GM18519 (cell line): ENCODE measurements around the gene MAPT.
"Not testable (repeated sequence)": the region's sequence is repeated elsewhere in the genome, so short reads cannot be mapped to it uniquely, and the experiment has no call there.

ENCODE experiments used
- ATAC-seq: cut with Tn5 transposase; IDR thresholded peaks from one replicate; pipeline ENCODE4 v1.9.1; 2021; ENCODE audit warnings: mild to moderate bottlenecking, moderate library complexity; ENCODE audit not compliant: unreplicated experiment, low FRiP score

Gene MAPT

GRCh38 chr17:45895969-45896785, 1.8 kb downstream of the MAPT start:
- no peak for ATAC-seq

- no peak for ATAC-seq
Measured at GRCh38 chr17:45896803-45897693, 2.7 kb downstream of the MAPT start.

DNA sequence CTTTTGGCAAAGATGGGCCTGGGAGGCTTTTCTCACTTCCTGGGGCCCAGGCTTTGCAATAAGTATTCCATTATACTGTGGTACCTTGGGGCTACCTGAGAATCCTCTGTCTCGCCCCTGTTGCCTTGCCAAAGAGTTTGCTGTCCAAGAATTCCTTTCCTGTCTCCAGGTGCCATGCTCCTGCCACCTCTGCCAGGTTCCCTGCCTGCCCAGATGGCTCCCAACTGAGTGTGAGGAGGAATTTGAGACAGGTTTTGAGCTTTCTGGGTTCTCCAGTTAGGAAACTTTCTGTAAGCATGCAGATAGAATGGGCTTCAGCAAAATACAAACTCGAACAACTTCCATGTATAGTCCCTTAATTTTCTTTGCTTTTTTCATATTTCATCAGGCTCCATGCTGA, 5.8 kb downstream of the MAPT start:
- ATAC-seq: no peak

DNA sequence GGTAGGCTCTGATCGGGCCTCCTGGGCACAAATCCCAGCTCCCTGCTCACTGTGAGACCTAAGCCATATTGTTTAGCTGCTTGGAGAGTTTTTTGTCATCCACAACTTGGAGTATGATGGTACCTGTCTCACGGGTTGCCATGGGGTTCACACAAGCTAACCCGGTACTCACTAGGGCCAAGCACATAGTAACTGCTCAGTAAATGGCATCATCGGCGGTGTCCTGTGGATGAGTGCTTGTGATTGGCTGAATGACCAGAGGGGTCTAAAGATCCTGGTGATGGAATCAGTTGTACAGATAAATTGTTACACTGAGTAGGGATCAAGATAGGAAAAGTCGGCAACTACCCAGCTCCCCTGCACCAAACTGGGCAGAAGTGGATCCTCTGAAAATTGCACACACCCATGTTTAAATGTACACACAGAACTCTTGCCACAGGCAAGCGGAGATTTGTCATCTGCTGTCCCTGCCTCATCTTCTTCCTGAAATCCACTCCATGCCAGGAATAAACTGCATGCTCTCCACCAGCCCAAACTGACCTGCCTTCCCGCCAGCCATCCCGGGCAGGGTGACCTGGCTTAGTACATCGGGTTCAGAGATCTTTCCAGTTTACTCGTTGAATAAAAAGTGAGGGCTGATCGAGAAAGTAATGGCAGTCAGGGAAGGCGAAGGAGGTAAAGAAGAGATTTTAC, 6.5 kb downstream of the MAPT start:
- no peak for ATAC-seq

GRCh38 chr17:45902892-45903346, 8.6 kb downstream of the MAPT start:
- no peak for ATAC-seq

DNA sequence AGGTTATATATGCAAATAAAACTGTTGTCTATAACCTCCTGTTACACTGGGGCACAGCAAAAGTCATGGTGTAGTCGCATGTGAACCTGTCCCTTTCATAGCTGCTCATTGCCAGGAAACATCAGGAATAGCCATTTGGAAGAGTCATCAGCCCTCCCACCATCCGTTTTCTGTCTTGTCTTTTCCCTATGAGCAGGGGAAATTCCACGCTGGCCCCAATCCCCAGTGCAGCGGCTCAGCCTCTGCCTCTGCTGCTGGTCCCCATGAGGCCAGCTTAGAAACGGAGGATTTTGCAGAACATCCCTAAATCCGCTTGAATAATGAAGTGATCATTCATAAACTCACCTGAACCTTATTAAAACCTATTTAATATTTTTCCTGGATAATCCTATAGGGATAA, 10.5 kb downstream of the MAPT start:
- ATAC-seq: no peak

- ATAC-seq: no peak
Measured at GRCh38 chr17:45905814-45906213, 11.5 kb downstream of the MAPT start.

GRCh38 chr17:45906237-45906636, 11.9 kb downstream of the MAPT start:
- no peak for ATAC-seq

DNA sequence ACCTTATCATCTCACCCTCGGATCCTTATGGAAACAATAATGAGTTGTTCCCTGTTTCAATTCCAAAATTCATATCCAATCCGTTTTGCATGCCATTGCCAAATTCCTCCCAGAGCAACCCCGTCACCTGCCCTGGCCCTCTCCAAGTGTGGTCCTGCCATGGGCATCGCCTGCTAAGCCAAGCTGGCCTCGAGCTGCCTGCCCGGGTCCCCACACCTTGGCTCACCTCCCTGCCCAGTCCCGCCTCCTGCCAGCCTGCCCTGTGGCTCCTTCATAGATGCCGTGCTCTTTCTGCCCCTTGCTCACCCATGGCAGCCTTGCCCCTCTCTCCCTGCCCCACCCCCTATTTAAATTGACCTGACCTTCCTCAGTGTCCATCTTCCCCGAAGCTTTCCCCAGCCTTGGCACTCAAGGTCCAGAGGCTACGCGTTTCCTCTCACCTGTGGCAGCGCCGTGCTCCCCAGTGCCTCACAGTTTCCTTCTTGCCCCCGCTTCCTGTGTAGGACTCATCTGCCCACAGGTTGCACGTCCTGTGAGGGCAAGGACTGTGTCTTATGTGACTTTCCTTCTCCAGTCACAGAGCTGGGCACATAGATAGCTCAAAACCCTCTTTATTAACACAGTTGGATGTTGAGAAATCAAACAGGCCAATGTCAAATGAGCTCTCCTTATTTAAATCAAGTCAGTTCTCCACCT, 12.7 kb downstream of the MAPT start:
- no peak for ATAC-seq

GRCh38 chr17:45907750-45908395, 13.5 kb downstream of the MAPT start:
- ATAC-seq: no peak

- ATAC-seq: no peak
Measured at GRCh38 chr17:45908460-45908859, 14.1 kb downstream of the MAPT start.

- no peak for ATAC-seq
Measured at GRCh38 chr17:45908935-45909334, 14.6 kb downstream of the MAPT start.

GRCh38 chr17:45910667-45911066, 16.3 kb downstream of the MAPT start:
- ATAC-seq: no peak

- no peak for ATAC-seq
Measured at GRCh38 chr17:45912319-45912718, 18.0 kb downstream of the MAPT start.

DNA sequence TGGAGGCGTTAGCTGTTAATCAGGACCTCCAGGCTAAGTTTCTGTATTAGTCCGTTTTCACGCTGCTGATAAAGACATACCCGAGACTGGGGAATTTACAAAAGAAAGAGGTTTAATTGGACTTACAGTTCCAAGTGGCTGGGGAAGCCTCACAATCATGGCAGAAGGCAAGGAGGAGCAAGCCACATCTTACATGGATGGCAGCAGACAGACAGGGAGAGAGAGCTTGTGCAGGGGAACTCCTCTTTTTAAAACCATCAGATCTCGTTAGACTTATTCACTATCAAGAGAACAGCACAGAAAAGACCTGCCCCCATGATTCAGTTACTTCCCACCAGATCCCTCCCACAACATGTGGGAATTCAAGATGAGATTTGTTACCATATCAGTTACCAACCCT, 18.7 kb downstream of the MAPT start:
- not testable (repeated sequence) for ATAC-seq

DNA sequence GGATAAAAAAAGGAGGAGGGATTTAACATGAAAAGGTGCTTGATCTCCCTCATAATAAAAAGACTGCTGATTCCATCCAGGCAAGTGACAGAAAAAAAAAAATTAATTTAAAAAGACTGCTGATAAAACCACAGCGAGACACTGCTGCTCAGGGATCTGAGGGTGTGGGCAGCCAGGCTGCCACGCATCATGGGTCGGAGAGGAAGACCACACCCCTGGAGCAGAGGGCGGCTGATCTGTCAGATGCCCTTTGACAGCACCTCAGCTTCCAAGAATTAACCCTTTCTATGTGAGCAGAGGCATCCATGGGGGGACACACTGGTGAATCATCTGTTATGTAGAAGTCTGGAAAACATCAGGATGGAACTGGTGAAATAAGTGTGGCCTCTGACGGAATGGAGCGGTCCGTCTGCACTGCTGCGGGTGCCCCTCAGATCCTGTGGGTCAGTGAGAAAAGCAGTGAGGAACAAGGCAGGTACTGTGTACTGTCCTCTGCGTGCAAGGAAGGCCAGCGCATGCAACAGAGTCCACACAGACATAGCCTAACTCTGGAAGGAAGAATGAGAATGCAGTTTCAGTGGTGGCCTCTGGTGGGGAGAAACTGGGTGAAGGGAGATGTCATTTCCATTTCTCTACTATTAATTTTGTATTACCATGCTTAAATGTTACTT, 19.8 kb downstream of the MAPT start:
- ATAC-seq: no peak

GRCh38 chr17:45915263-45915662, 20.9 kb downstream of the MAPT start:
- no peak for ATAC-seq

DNA sequence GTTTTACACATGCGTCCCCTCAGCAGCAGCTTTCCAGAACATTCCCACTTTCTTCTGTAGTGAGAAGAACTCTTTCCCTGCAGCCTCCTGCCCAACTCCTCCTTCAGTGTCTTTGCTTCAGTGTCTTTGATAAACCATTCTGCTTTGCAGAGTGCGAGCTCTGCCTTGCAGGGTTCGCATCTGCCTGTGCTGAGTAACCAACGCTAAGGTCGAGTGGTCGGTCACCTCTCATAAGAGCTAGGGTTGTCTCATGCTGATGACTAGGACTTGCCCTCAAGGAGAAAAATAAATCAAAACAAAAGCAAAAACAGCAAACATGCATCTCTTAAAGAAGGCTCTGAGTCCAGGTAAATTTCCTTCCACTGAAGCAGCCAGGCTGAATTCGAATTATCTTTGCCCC, 22.7 kb downstream of the MAPT start:
- no peak for ATAC-seq

DNA sequence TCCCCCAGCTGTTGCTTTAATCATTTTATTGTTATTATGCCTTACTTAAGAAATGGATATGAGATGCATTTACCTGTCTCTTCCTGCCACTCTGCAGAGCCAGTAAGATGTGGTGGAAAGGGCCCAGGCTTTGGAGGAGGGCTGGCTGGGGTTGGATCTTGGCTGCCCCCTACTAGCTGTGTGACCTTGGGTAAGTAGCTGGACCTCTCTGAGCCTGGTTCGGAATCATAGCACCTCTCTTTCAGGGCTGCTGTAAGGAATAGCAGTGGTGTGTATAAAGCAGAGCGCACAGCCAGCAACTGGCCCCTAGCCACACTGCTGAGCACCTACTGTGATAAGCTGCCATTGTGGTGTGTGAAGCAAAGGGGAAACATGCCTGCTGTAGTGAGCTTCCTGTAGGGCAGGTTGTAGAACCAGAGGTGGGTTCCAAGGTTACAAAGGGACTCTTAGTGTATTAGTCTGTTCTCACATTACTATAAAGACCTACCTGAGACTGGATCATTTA, 23.9 kb downstream of the MAPT start:
- no peak for ATAC-seq
